ENCODE measurements around the gene BRSK2. TPM values are rescaled to one million over a fixed set of nuclear protein-coding genes. Genes with fewer than 3 reads are reported as not detected.

BRSK2 gene
- total and polyA plus RNA-seq, 2 donors from 2014 or later: 0.43 to 1.2 TPM

GRCh38 chr11:1367721-1368120, 22.0 kb upstream of the BRSK2 start:
- Histone ChIP-seq H3K9ac (ENCODE audit: low read length in 3 of 3) (no peak overlapping the region), H3K36me3 (ENCODE audit: control insufficient read depth in 2 of 3, insufficient read depth in 3 of 3, low read length in 3 of 3) (no peaks in the 10 kb centered on the region), H3K9me3 (ENCODE audit: control insufficient read depth in 2 of 3, insufficient read depth in 1 of 3, low read length in 3 of 3) (peaks cover 0 to 27% (median 3%) of the 10 kb centered on the region in 3 donors), H3K4me1 (ENCODE audit: control insufficient read depth in 2 of 3, insufficient read depth in 2 of 3, low read depth in 1 of 3, low read length in 3 of 3) (no peaks in the 10 kb centered on the region), H3K4me3 (ENCODE audit: low read length in 3 of 3) (no peak overlapping the region), H3K27ac (ENCODE audit: low read depth in 2 of 2, low read length in 2 of 2) (no peak overlapping the region), H3K27me3 (ENCODE audit: control insufficient read depth, insufficient read depth, low read length) (no peaks in the 10 kb centered on the region)
- no peak for TF ChIP-seq CTCF (IDR thresholded peaks at IDR 0.05; ENCODE audit: borderline replicate concordance, extremely low read depth, insufficient read depth)
- FAIRE-seq: no peak
- intact Hi-C loops (cut with DNase I): no loop called here
- no peak for DNase-seq

GRCh38 chr11:1368216-1368615, 21.5 kb upstream of the BRSK2 start:
- H3K9me3 ChIP-seq (ENCODE audit: control insufficient read depth in 2 of 3, insufficient read depth in 1 of 3, low read length in 3 of 3): peaks cover 0 to 26% (median 3%) of the 10 kb centered on the region in 3 donors
- no peak overlapping the region for H3K9ac ChIP-seq (ENCODE audit: low read length in 3 of 3)
- no peak overlapping the region for H3K27ac ChIP-seq (ENCODE audit: low read depth in 2 of 2, low read length in 2 of 2)
- intact Hi-C loops (cut with DNase I): no loop called here
- H3K36me3 ChIP-seq (ENCODE audit: control insufficient read depth in 2 of 3, insufficient read depth in 3 of 3, low read length in 3 of 3): no peaks in the 10 kb centered on the region
- FAIRE-seq: no peak
- H3K27me3 ChIP-seq (ENCODE audit: control insufficient read depth, insufficient read depth, low read length): no peaks in the 10 kb centered on the region
- no peaks in the 10 kb centered on the region for H3K4me1 ChIP-seq (ENCODE audit: control insufficient read depth in 2 of 3, insufficient read depth in 2 of 3, low read depth in 1 of 3, low read length in 3 of 3)
- H3K4me3 ChIP-seq (ENCODE audit: low read length in 3 of 3): no peak overlapping the region
- no peak for TF ChIP-seq CTCF (IDR thresholded peaks at IDR 0.05; ENCODE audit: borderline replicate concordance, extremely low read depth, insufficient read depth)
- DNase-seq: no peak

GRCh38 chr11:1368966-1369365, 20.8 kb upstream of the BRSK2 start:
- intact Hi-C loops (cut with DNase I): no loop called here
- Histone ChIP-seq H3K4me3 (ENCODE audit: low read length in 3 of 3) (no peak overlapping the region), H3K36me3 (ENCODE audit: control insufficient read depth in 2 of 3, insufficient read depth in 3 of 3, low read length in 3 of 3) (no peaks in the 10 kb centered on the region), H3K27me3 (ENCODE audit: control insufficient read depth, insufficient read depth, low read length) (no peaks in the 10 kb centered on the region), H3K4me1 (ENCODE audit: control insufficient read depth in 2 of 3, insufficient read depth in 2 of 3, low read depth in 1 of 3, low read length in 3 of 3) (no peaks in the 10 kb centered on the region), H3K9me3 (ENCODE audit: control insufficient read depth in 2 of 3, insufficient read depth in 1 of 3, low read length in 3 of 3) (peaks cover 0 to 19% (median 3%) of the 10 kb centered on the region in 3 donors), H3K9ac (ENCODE audit: low read length in 3 of 3) (no peak overlapping the region), H3K27ac (ENCODE audit: low read depth in 2 of 2, low read length in 2 of 2) (no peak overlapping the region)
- FAIRE-seq: no peak
- DNase-seq: peak in 1 of 5 donors; percentile 49
- no peak for TF ChIP-seq CTCF (IDR thresholded peaks at IDR 0.05; ENCODE audit: borderline replicate concordance, extremely low read depth, insufficient read depth)

GRCh38 chr11:1369371-1370005, 20.2 kb upstream of the BRSK2 start:
- Histone ChIP-seq H3K9ac (ENCODE audit: low read length in 3 of 3) (no peak overlapping the region), H3K27me3 (ENCODE audit: control insufficient read depth, insufficient read depth, low read length) (no peaks in the 10 kb centered on the region), H3K4me1 (ENCODE audit: control insufficient read depth in 2 of 3, insufficient read depth in 2 of 3, low read depth in 1 of 3, low read length in 3 of 3) (no peaks in the 10 kb centered on the region), H3K4me3 (ENCODE audit: low read length in 3 of 3) (no peak overlapping the region), H3K27ac (ENCODE audit: low read depth in 2 of 2, low read length in 2 of 2) (no peak overlapping the region), H3K36me3 (ENCODE audit: control insufficient read depth in 2 of 3, insufficient read depth in 3 of 3, low read length in 3 of 3) (no peaks in the 10 kb centered on the region), H3K9me3 (ENCODE audit: control insufficient read depth in 2 of 3, insufficient read depth in 1 of 3, low read length in 3 of 3) (peaks cover 0 to 14% (median 3%) of the 10 kb centered on the region in 3 donors)
- intact Hi-C loops (cut with DNase I): no loop called here
- no peak for TF ChIP-seq CTCF (IDR thresholded peaks at IDR 0.05; ENCODE audit: borderline replicate concordance, extremely low read depth, insufficient read depth)
- FAIRE-seq (no peak), DNase-seq (peak in 1 of 5 donors; percentile 61)
